ENCODE data around the gene VPS26A. TPM values are rescaled to one million over a fixed set of nuclear protein-coding genes. Genes with fewer than 3 reads are reported as not detected.
A peak's percentile ranks its signal among the peaks of the same experiment; 100 is the strongest.
"Not testable (repeated sequence)": the region's sequence is repeated elsewhere in the genome, so short reads cannot be mapped to it uniquely, and the experiment has no call there.

Gene VPS26A
- total and polyA plus RNA-seq, 4 experiments from 2014 or later: 31.7 to 37.4 (median 35.3) TPM

- H3K27me3 ChIP-seq (ENCODE audit: insufficient read depth, low read length): no peaks in the 10 kb centered on the region
- Mint-ChIP-seq H3K4me1 (no peaks in the 10 kb centered on the region), H3K4me3 (no peak overlapping the region), H3K27ac (peak overlapping the region in 1 of 7 donors; percentile 0), H3K27me3 (no peaks in the 10 kb centered on the region), H3K36me3 (peaks cover 26 to 48% of the 10 kb centered on the region in 2 donors), H3K9me3 (no peaks in the 10 kb centered on the region)
- CTCF ChIA-PET (ENCODE audit: partially characterized antibody): interaction anchor here (0.5 kb wide), 1 partner anchor 29 kb away, joined by 3 read pairs; no protein-coding TSS in a partner anchor
- intact Hi-C loops (cut with micrococcal nuclease): no loop called here
- no peaks in the 10 kb centered on the region for H3K4me1 ChIP-seq (ENCODE audit: insufficient read depth, low read length)
- H3K36me3 ChIP-seq (ENCODE audit: insufficient read depth, low read length): peaks cover 36% of the 10 kb centered on the region
- POLR2A ChIA-PET (ENCODE audit: partially characterized antibody): no interaction called here
- H3K27ac ChIP-seq (ENCODE audit: low read depth, low read length): no peak overlapping the region
- no peaks in the 10 kb centered on the region for H3K9me3 ChIP-seq (ENCODE audit: control insufficient read depth in 1 of 2, low read length in 2 of 2)
- no peak for DNase-seq
- H3K4me3 ChIP-seq (ENCODE audit: low read length in 2 of 2): no peak overlapping the region
Observed at GRCh38 chr10:69168493-69168892, 44.5 kb downstream of the VPS26A start.

- intact Hi-C loops (cut with micrococcal nuclease): no loop called here
- Mint-ChIP-seq H3K36me3 (peaks cover 26 to 34% of the 10 kb centered on the region in 2 donors), H3K4me3 (no peak overlapping the region), H3K4me1 (no peaks in the 10 kb centered on the region), H3K9me3 (no peaks in the 10 kb centered on the region), H3K27me3 (no peaks in the 10 kb centered on the region), H3K27ac (peak overlapping the region in 2 of 7 donors; percentile 47 to 51)
- no peaks in the 10 kb centered on the region for H3K4me1 ChIP-seq (ENCODE audit: insufficient read depth, low read length)
- H3K27ac ChIP-seq (ENCODE audit: low read depth, low read length): no peak overlapping the region
- ChIA-PET POLR2A (ENCODE audit: partially characterized antibody) (no interaction called here), CTCF (ENCODE audit: partially characterized antibody) (interaction anchor here (1.4 kb wide), 1 partner anchor 44 kb away, joined by 3 read pairs; no protein-coding TSS in a partner anchor)
- no peak overlapping the region for H3K4me3 ChIP-seq (ENCODE audit: low read length in 2 of 2)
- H3K27me3 ChIP-seq (ENCODE audit: insufficient read depth, low read length): no peaks in the 10 kb centered on the region
- H3K36me3 ChIP-seq (ENCODE audit: insufficient read depth, low read length): peaks cover 22% of the 10 kb centered on the region
- no peaks in the 10 kb centered on the region for H3K9me3 ChIP-seq (ENCODE audit: control insufficient read depth in 1 of 2, low read length in 2 of 2)
- DNase-seq: no peak
Observed at GRCh38 chr10:69172241-69172982, 48.4 kb downstream of the VPS26A start.

GRCh38 chr10:69175326-69175725 lies 51.3 kb downstream of the VPS26A start:
- POLR2A ChIA-PET (ENCODE audit: partially characterized antibody); H3K9me3 ChIP-seq (ENCODE audit: control insufficient read depth in 1 of 2, low read length in 2 of 2); H3K4me3 Mint-ChIP-seq; H3K27ac Mint-ChIP-seq; H3K9me3 Mint-ChIP-seq; H3K4me3 ChIP-seq (ENCODE audit: low read length in 2 of 2); H3K27ac ChIP-seq (ENCODE audit: low read depth, low read length); DNase-seq; intact Hi-C loops (cut with micrococcal nuclease); H3K4me1 ChIP-seq (ENCODE audit: insufficient read depth, low read length); H3K27me3 ChIP-seq (ENCODE audit: insufficient read depth, low read length); H3K27me3 Mint-ChIP-seq: not testable (repeated sequence)
- H3K4me1 Mint-ChIP-seq: peaks cover 9 to 19% (median 12%) of the 10 kb centered on the region in 4 donors
- peaks cover 13% of the 10 kb centered on the region for H3K36me3 ChIP-seq (ENCODE audit: insufficient read depth, low read length)
- CTCF ChIA-PET (ENCODE audit: partially characterized antibody): interaction anchor here (1.1 kb wide), 1 partner anchor 189 kb away, joined by 3 read pairs; no protein-coding TSS in a partner anchor
- H3K36me3 Mint-ChIP-seq: peaks cover 15 to 30% of the 10 kb centered on the region in 2 donors

DNA sequence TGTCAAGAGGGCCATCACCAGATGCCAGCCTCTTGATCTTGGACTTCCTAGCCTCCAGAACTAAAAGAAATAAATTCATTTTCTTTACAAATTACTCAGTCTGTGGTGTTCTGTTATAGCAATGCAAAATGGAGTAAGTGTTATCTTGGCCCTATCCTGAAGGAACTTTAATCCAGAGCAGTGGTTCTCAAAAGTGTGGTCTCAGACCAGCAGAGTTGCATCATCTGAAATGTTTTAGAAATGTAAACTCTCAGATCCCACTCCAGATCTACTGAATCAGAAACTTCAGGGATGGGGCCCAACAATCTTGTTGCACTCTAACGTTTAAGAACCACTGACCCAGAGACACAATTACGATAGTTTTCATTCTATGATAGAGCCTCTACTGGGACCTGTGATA lies 52.8 kb downstream of the VPS26A start:
- Histone ChIP-seq H3K4me3 (ENCODE audit: low read length in 2 of 2) (no peak overlapping the region), H3K4me1 (ENCODE audit: insufficient read depth, low read length) (peaks cover 20% of the 10 kb centered on the region), H3K36me3 (ENCODE audit: insufficient read depth, low read length) (no peaks in the 10 kb centered on the region), H3K27me3 (ENCODE audit: insufficient read depth, low read length) (no peaks in the 10 kb centered on the region), H3K27ac (ENCODE audit: low read depth, low read length) (no peak overlapping the region), H3K9me3 (ENCODE audit: control insufficient read depth in 1 of 2, low read length in 2 of 2) (no peaks in the 10 kb centered on the region)
- peaks cover 1 to 24% of the 10 kb centered on the region in 2 donors for H3K36me3 Mint-ChIP-seq
- H3K27me3 Mint-ChIP-seq: no peaks in the 10 kb centered on the region
- no peak for DNase-seq
- intact Hi-C loops (cut with micrococcal nuclease): no loop called here
- H3K4me3 Mint-ChIP-seq: no peak overlapping the region
- ChIA-PET CTCF (ENCODE audit: partially characterized antibody) (no interaction called here), POLR2A (ENCODE audit: partially characterized antibody) (no interaction called here)
- H3K27ac Mint-ChIP-seq: peak overlapping the region in 3 of 7 donors; percentile 27 to 38 (median 36)
- no peaks in the 10 kb centered on the region for H3K9me3 Mint-ChIP-seq
- peaks cover 20 to 33% (median 25%) of the 10 kb centered on the region in 4 donors for H3K4me1 Mint-ChIP-seq

GRCh38 chr10:69179089-69179742 lies 55.2 kb downstream of the VPS26A start:
- Mint-ChIP-seq H3K27ac (peak overlapping the region; percentile 98 to 100 (median 100)), H3K27me3 (no peaks in the 10 kb centered on the region), H3K4me3 (peak overlapping the region; percentile 92 to 99 (median 98)), H3K4me1 (peaks cover 28 to 43% (median 37%) of the 10 kb centered on the region in 4 donors), H3K36me3 (peaks cover 5 to 31% of the 10 kb centered on the region in 2 donors), H3K9me3 (no peaks in the 10 kb centered on the region)
- DNase-seq: peak in 1 of 5 donors; percentile 89
- POLR2A ChIA-PET (ENCODE audit: partially characterized antibody): interaction anchor here (0.7 to 2.0 kb wide), 16 partner anchors 10 to 329 kb away, joined by 3 to 13 read pairs (median 4); partner anchors contain the start of genes DDX21, SRGN and VPS26A
- H3K36me3 ChIP-seq (ENCODE audit: insufficient read depth, low read length): no peaks in the 10 kb centered on the region
- intact Hi-C loops (cut with micrococcal nuclease): loop anchor here (1.0 kb wide), 1 partner anchor 55 kb away; the partner anchor contains the start of gene VPS26A
- peak overlapping the region; percentile 94 for H3K27ac ChIP-seq (ENCODE audit: low read depth, low read length)
- peaks cover 24% of the 10 kb centered on the region for H3K4me1 ChIP-seq (ENCODE audit: insufficient read depth, low read length)
- no peaks in the 10 kb centered on the region for H3K9me3 ChIP-seq (ENCODE audit: control insufficient read depth in 1 of 2, low read length in 2 of 2)
- CTCF ChIA-PET (ENCODE audit: partially characterized antibody): interaction anchor here (1.5 kb wide), 1 partner anchor 173 kb away, joined by 5 read pairs; no protein-coding TSS in a partner anchor
- peak overlapping the region; percentile 61 to 93 for H3K4me3 ChIP-seq (ENCODE audit: low read length in 2 of 2)
- H3K27me3 ChIP-seq (ENCODE audit: insufficient read depth, low read length): no peaks in the 10 kb centered on the region

DNA sequence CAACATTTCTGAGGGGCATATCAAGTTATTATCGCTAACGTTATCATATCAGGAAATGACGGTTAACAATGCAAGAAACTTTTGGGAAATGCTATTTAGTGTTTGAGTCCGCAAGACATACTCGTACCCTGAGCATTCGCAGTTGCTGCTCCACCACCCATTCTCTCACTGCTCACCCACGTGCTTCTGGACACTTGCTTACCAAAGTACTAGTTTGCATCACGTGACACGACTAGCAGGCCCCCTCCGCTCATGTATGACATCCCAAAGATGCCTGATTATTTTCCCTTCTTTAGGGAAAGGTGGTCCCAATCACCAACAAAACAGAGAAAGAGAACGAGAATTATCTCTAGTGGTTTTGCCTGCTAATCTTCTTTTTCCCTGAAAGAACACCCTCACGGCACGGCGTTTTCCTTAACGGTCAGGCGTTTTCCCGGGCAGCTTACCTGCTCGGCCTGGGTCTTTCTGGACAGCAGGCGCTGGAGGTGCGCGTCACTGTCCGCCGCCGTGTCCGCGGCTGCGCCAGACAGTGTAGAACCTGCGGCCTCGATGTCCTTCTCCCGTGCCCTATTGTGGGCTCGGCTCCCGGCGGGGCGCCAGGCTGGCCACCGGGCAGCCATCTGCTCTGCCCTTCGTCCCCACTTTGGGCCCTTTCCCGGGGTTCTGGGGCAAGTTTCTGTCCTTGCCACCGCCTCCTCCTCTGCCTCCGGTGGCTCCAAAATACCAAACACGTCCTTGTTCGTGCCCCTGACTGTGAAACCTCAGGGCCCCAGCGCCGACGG lies 56.0 kb downstream of the VPS26A start, which contains the start of gene SUPV3L1:
TSS of gene SUPV3L1 (plus strand) at position 492 of the 782 bp plus-strand sequence. CDS start at position 550, 58 bp downstream.
- Mint-ChIP-seq H3K36me3 (peaks cover 9 to 38% of the 10 kb centered on the region in 2 donors), H3K9me3 (no peaks in the 10 kb centered on the region), H3K4me3 (peak within 1 kb of the TSS; percentile 92 to 99 (median 98)), H3K4me1 (peaks cover 31 to 51% (median 43%) of the 10 kb centered on the region in 4 donors), H3K27me3 (no peaks in the 10 kb centered on the region), H3K27ac (peak within 1 kb of the TSS; percentile 98 to 100 (median 100))
- peak; percentile 89 to 93 (median 91) for DNase-seq
- intact Hi-C loops (cut with micrococcal nuclease): loop anchor here (1.0 to 5.0 kb wide), 4 partner anchors 42 to 227 kb away; partner anchors contain the start of genes KIFBP and VPS26A
- no peaks in the 10 kb centered on the region for H3K9me3 ChIP-seq (ENCODE audit: control insufficient read depth in 1 of 2, low read length in 2 of 2)
- ChIA-PET CTCF (ENCODE audit: partially characterized antibody) (interaction anchor here (1.5 kb wide), 1 partner anchor 174 kb away, joined by 5 read pairs; no protein-coding TSS in a partner anchor), POLR2A (ENCODE audit: partially characterized antibody) (interaction anchor here (0.7 to 2.0 kb wide), 20 partner anchors 10 to 328 kb away, joined by 3 to 13 read pairs (median 4); partner anchors contain the start of genes DDX21, SRGN and VPS26A)
- H3K27ac ChIP-seq (ENCODE audit: low read depth, low read length): peak within 1 kb of the TSS; percentile 94
- peaks cover 24% of the 10 kb centered on the region for H3K4me1 ChIP-seq (ENCODE audit: insufficient read depth, low read length)
- H3K36me3 ChIP-seq (ENCODE audit: insufficient read depth, low read length): no peaks in the 10 kb centered on the region
- no peaks in the 10 kb centered on the region for H3K27me3 ChIP-seq (ENCODE audit: insufficient read depth, low read length)
- peak within 1 kb of the TSS; percentile 61 to 93 for H3K4me3 ChIP-seq (ENCODE audit: low read length in 2 of 2)

Measured in CD4-positive, alpha-beta memory T cell (primary cell).